Nephron (organoid): ENCODE measurements around the gene KCNQ1.

Source experiments
- H3K27ac Mint-ChIP-seq, 3 experiments: 2 replicates each; pipeline ENCODE4 v1.8.0; 2020; ENCODE audit warnings: mixed read lengths in 3 of 3, mild to moderate bottlenecking in 2 of 3, moderate library complexity in 1 of 3
- H3K27me3 Mint-ChIP-seq: 2 replicates; pipeline ENCODE4 v1.8.0; 2021; ENCODE audit warnings: low read depth, mild to moderate bottlenecking, moderate library complexity, mixed read lengths
- H3K36me3 Mint-ChIP-seq: 2 replicates; pipeline ENCODE4 v1.8.0; 2020; ENCODE audit warnings: low read depth, mixed read lengths
- H3K4me1 Mint-ChIP-seq: 2 replicates; pipeline ENCODE4 v1.8.0; 2020; ENCODE audit warnings: mixed read lengths
- H3K4me3 Mint-ChIP-seq, 3 experiments: 2 replicates each; pipeline ENCODE4 v1.8.0; 2020; ENCODE audit warnings: mild to moderate bottlenecking in 3 of 3, mixed read lengths in 3 of 3, moderate library complexity in 2 of 3
- H3K9me3 Mint-ChIP-seq: 2 replicates; pipeline ENCODE4 v1.8.0; 2020; ENCODE audit warnings: mixed read lengths
- CTCF ChIP-seq, 3 experiments: fragments of 200-600 bp; sonication (generic); IDR thresholded peaks; one replicate each; pipeline ENCODE4 v1.5.0; 2021; ENCODE audit warnings: antibody characterized with exemption in 3 of 3; ENCODE audit not compliant: unreplicated experiment in 3 of 3

Gene KCNQ1

GRCh38 chr11:2444821-2445745, at the start of gene KCNQ1:
Gene KCNQ1, plus strand, starts transcription at chr11:2445008. Its CDS starts 91 bp downstream, at chr11:2445099.
- Mint-ChIP-seq H3K9me3 (peaks cover 15% of the 10 kb centered on the region), H3K27ac (no peak within 1 kb of the TSS), H3K36me3 (no peaks in the 10 kb centered on the region), H3K4me3 (peak within 1 kb of the TSS; percentile 69 to 82 (median 81)), H3K27me3 (peaks cover 69% of the 10 kb centered on the region), H3K4me1 (no peaks in the 10 kb centered on the region)
- no peak for TF ChIP-seq CTCF (IDR thresholded peaks at IDR 0.05; ENCODE audit: unreplicated experiment in 3 of 3)

GRCh38 chr11:2395211-2395730, 49.5 kb upstream of the KCNQ1 start:
- no peak for TF ChIP-seq CTCF (IDR thresholded peaks at IDR 0.05; ENCODE audit: unreplicated experiment in 3 of 3)
- H3K27me3 Mint-ChIP-seq = no peaks in the 10 kb centered on the region
- no peak overlapping the region for H3K27ac Mint-ChIP-seq
- peaks cover 12% of the 10 kb centered on the region for H3K36me3 Mint-ChIP-seq
- no peak overlapping the region for H3K4me3 Mint-ChIP-seq
- H3K9me3 Mint-ChIP-seq = no peaks in the 10 kb centered on the region
- peaks cover 6% of the 10 kb centered on the region for H3K4me1 Mint-ChIP-seq

GRCh38 chr11:2395856-2396255, 49.0 kb upstream of the KCNQ1 start:
- Mint-ChIP-seq H3K4me3 (no peak overlapping the region), H3K36me3 (peaks cover 12% of the 10 kb centered on the region), H3K27ac (no peak overlapping the region), H3K4me1 (peaks cover 5% of the 10 kb centered on the region), H3K9me3 (no peaks in the 10 kb centered on the region), H3K27me3 (no peaks in the 10 kb centered on the region)
- TF ChIP-seq CTCF (IDR thresholded peaks at IDR 0.05; ENCODE audit: unreplicated experiment in 3 of 3) = no peak

GRCh38 chr11:2396471-2396870, 48.3 kb upstream of the KCNQ1 start:
- Mint-ChIP-seq H3K9me3 (no peaks in the 10 kb centered on the region), H3K4me1 (peaks cover 5% of the 10 kb centered on the region), H3K36me3 (peaks cover 12% of the 10 kb centered on the region), H3K27me3 (no peaks in the 10 kb centered on the region), H3K27ac (no peak overlapping the region), H3K4me3 (no peak overlapping the region)
- no peak for TF ChIP-seq CTCF (IDR thresholded peaks at IDR 0.05; ENCODE audit: unreplicated experiment in 3 of 3)

- Mint-ChIP-seq H3K27ac (peak overlapping the region in 1 of 3 experiments; percentile 37), H3K36me3 (peaks cover 12% of the 10 kb centered on the region), H3K4me3 (no peak overlapping the region), H3K27me3 (no peaks in the 10 kb centered on the region), H3K9me3 (no peaks in the 10 kb centered on the region), H3K4me1 (peaks cover 5% of the 10 kb centered on the region)
- no peak for TF ChIP-seq CTCF (IDR thresholded peaks at IDR 0.05; ENCODE audit: unreplicated experiment in 3 of 3)
These were observed 47.8 kb upstream of the KCNQ1 start for GRCh38 chr11:2397005-2397404.
